ENCODE data around the gene MAPK6.
"Not testable (repeated sequence)": the region's sequence is repeated elsewhere in the genome, so short reads cannot be mapped to it uniquely, and the experiment has no call there.

Gene MAPK6

DNA sequence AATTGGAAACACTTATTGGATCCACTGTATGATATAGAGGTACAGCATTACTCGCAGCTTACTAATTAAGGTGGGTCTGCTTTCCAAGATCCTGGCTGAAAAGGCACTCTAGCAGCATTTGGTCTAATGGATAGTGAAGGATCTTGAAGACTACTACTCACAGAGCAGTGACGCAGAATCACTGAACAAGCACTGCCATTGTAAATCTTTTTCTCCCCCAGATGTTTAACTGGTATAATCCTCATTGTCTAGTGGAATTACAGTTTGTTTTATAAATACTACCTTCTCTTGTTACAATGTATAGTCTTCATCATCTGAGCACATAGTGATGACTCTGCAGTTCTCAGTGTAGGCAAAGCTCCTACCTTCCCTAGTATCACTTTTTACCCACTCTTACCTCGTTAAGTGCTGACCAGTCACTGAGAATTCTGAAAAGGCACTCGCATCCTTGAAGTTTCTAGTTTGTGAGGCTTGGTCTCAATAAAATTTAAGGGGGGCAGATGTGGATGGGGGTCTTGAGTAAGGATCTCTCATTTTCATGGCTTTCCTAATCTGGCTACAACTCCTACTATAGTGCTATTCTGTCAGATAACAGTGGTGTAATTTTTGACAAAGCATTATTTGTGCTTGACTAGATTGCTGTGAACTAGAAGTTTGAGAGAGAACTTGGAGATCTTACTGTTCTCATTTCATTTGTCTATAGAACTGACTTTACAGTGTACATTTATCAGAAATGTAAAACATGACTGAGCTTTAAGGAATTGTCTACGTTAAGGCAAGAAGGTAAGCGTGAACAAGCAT, 23.2 kb downstream of the MAPK6 start:
- no peak for DNase-seq (ENCODE audit: low read depth in 2 of 2)

DNA sequence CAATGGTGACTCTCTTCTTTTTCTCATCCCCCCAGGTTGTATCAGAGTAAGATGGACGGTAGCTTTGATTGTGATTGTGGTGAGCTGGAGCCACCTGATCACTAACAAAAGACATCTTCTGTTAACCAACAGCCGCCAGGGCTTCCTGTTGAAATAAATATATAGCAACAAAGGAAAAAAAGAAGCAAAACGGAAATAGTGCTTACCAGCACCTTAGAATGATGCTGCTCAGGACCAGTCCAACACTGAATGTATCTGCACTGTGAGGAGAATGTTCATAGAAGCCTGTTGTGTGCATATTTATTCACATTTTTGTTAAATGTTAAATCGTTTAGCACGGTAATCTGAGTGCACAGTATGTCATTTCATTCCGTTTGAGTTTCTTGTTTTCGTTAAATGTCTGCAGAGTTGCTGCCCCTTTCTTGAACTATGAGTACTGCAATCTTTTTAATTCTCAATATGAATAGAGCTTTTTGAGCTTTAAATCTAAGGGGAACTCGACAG, 26.8 kb downstream of the MAPK6 start:
- DNase-seq (ENCODE audit: low read depth in 2 of 2) = not testable (repeated sequence)

DNA sequence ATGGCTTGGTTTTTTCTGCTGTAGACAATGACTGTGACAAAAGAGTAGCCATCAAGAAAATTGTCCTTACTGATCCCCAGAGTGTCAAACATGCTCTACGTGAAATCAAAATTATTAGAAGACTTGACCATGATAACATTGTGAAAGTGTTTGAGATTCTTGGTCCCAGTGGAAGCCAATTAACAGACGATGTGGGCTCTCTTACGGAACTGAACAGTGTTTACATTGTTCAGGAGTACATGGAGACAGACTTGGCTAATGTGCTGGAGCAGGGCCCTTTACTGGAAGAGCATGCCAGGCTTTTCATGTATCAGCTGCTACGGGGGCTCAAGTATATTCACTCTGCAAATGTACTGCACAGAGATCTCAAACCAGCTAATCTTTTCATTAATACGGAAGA, 27.5 kb downstream of the MAPK6 start:
- not testable (repeated sequence) for DNase-seq (ENCODE audit: low read depth in 2 of 2)

DNA sequence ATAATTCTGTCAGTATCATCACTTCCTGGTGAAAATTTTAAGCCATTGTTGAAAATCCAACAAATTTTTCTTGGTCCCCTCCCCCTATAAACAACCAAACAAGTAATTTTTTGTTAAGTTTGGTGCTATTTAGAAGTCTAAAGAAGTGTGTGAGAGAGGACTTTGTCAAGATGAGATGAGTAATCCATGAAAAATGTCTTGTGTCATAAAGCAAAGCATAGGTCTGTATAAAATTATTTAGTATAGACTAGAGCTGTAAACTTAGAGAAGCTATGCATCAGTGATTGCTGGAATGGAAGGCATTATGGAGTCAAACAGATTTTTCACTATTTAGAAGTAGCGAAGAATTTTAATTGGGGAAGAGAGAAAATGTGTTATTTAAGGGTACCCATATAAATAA, 31.4 kb downstream of the MAPK6 start:
- DNase-seq (ENCODE audit: low read depth in 2 of 2) = no peak

DNA sequence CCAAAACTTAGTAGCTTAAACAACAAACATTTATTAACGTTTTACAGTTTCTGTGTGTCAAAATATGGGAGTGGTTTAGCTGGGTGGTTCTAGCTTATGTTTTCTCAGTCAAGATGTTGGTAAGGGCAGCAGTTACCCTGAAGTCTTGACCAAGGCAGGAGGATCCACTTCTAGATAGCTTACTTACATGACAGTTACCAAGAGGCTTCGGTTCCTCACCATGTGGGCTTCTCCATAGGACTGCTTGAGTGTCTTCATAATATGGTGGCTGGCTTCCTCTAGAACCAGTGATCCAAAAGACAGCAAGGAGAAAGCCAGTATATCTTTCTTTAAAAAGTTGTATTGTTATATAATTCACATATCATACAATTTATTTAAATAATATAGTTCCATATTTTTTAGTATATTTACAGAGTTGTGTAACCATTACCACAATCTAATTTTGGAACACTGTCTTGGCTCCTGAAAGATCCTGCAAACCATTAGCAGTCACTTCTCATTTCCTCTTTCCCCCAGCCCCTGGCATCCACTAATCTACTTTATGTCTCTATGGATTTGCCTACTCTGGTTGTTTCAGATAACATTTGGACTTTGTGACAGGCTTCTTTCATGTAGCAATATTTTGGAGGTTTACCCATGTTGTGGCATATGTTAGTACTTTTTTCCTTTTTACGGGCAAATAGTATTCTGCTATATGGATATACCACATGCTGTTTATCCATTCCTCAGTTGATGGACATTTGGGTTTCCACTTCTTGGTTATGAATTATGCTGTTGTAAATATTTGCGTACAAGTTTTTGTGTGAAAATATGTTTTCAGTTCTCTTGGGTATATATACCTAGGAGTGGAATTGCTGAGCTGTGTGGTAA, 33.3 kb downstream of the MAPK6 start:
- DNase-seq (ENCODE audit: low read depth in 2 of 2) = no peak

DNA sequence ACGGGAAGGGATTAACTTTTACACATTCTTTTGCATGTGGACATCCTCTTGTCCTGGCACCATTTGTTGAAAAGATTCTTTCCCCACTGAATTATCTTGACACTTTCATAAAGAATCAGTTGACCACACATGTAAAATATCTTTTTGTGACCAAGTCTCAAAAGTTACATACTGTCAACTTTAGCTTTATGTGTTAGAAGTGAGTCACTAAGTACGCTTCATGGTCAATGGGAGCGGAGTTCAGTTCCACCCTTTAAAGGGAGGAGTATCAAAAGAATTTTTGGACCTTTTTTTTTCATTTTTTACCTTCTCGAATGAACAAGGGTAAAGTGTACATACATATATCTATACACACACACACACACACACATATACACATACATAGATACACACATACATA, 35.4 kb downstream of the MAPK6 start:
- DNase-seq (ENCODE audit: low read depth in 2 of 2) = no peak

DNA sequence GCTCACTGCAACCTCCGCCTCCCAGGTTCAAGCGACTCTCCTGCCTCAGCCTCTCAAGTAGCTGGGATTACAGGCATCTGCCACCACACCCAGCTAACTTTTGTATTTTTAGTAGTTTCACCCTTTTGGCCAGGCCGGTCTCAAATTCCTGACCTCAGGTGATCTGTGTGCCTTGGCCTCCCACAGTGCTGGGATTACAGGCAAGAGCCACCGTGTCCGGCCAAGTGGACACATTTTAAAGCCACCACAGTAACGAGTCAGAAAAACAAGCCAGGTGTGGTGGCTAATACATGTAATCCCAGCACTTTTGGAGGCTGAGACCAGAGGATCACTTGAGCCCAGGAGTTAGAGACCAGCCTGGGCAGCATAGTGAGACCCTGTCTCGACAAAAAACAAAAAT, 35.8 kb downstream of the MAPK6 start:
- not testable (repeated sequence) for DNase-seq (ENCODE audit: low read depth in 2 of 2)

DNA sequence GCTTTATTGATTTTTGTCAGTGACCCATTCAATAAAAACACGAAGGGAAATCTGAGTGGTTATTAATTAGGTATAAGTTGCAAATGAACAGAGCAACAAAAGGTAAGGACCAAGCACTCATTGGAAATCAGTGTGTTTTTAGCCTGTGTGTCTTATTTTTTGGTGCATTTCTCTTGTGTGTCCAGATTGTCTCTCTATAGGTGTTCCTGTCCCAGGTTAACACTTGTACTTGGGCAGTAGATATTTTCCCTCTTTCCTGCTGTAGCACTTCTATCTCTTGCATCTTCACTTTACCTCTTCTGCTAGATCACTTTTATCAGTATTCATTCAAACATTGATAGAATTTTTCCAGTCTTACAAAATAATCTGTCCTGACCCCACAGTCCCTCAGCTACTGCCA, 37.0 kb downstream of the MAPK6 start:
- DNase-seq (ENCODE audit: low read depth in 2 of 2) = no peak

DNA sequence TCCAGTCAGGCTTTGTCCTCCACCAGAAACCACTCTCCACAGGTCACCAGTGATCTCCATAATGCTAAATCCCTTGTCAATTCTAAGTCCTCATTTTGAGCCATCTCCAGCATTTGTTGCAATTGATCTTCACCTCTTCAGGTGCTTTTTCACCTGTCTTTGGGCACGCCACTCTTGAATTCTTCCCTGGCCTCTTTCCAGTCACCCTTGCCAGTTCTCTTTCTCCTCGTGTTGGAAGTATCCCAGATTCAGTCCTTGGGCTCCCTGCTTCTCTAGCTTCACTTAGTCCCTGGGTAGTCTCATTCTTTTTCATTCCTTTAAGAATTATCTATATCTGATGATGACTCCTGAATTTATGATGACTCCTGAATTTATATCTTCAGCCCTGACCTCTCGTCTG, 37.5 kb downstream of the MAPK6 start:
- DNase-seq (ENCODE audit: low read depth in 2 of 2) = no peak

DNA sequence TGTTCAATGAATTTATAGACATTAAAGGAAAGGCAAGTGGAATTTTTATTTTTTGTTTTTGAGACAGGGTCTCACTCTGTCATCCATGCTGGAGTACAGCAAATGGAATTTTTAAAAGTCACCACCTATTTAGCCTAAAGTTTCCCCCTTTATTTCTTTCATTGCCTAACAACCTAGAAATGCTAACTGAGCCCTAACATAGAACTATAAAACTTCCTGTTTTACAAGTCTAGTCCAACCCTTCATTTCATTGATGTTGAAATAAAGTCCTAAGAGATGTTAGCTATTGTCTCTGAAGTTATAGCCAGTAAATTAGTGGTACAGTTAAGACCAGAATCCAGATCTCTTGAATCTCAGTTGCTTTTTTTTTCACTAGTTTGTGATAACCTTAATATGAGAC, 39.0 kb downstream of the MAPK6 start:
- no peak for DNase-seq (ENCODE audit: low read depth in 2 of 2)

DNA sequence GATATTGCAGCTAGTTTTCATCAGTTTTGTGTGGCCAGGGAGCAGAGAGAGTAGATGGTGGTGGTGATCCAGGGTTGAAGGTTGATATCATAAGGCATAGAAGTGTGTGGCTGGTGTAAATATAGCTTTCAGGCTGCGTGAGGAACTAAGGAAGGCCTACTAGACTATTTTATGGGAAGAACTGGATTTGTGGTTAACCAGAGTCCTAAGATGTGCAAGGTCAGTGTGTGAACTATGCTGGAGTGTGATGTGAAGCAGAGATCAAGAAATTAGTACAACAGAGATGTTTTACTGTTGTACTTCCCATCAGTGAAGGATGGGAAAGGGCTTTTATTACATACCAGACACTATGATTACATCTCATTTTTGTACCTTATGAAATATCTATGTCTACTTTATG, 41.5 kb downstream of the MAPK6 start:
- DNase-seq (ENCODE audit: low read depth in 2 of 2) = no peak

DNA sequence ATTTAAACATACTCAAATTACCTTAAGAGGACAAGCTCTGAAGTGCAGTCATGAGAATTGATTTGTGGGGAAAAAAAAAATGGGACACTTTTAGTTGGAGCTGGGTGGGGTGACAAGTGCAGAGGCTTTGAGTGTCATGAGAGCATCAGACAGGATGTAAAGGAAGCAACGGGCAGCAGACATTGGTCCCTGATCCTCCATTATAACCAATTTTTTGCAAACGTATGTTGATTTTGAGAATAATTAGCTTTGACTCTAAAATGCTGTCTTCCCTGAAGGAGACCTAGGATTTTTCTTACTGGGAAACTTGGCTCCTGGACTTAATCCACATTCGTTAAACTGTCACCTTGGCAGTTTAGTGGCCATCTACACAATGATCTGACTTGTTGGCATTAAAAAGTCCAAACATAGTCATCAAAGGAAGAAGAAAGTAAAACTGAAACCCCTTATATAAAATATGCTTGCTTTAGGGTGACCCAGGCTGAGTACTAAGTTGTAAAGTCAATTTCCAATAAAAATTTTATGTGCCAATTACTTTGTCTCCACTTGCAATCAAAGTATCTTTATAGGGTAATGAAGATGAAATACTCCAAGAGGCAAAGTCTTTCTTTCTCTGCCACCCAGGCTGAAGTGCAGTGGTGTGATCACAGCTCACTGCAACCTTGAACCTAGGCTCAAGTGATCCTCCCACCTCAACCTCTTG, 48.0 kb downstream of the MAPK6 start:
- DNase-seq (ENCODE audit: low read depth in 2 of 2) = no peak

DNA sequence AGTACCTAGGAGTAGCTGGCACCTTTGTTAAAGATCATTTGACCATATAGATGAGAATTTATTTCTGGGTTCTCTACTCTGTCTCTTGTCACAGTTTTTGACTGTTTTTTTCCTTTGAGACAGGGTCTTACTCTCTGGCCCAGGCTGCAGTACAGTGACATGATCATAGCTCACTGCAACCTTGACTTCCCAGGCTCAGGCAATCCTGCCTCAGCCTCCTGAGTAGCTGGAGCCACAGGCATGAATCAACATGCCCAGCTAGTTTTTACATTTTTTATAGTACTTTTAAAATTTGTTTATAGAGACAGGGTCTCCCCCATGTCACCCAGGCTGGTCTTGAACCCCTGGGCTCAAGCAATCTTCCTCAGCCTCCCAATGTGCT, 48.5 kb downstream of the MAPK6 start:
- no peak for DNase-seq (ENCODE audit: low read depth in 2 of 2)

DNA sequence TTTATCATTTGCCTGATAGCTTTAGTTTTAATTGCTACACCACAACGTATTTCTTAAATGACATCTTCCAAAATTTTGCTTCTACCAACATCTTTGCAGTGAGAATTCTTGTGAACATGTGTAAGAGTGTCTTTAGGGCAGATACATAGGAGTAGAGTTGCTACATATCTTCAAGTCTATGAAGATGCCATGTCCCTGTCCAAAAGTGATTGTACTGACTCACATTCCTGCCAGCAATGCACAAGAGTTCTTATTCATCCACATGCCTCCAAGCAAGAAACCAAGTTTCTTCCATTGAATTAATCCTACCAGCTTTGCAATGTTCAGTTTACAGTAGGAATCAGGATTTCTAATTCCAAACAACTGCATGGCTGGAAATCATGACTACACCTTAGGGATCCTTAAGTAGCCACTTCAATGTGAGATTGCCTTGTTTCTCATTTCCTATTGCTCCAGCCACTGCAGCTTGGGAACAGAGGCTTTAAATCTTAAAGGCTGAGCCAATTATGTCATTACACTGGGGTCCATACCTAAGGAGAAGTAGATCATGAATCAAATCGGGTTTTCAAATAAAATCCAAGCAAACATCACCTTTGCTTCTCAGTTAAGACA, 49.1 kb downstream of the MAPK6 start:
- DNase-seq (ENCODE audit: low read depth in 2 of 2) = no peak

DNA sequence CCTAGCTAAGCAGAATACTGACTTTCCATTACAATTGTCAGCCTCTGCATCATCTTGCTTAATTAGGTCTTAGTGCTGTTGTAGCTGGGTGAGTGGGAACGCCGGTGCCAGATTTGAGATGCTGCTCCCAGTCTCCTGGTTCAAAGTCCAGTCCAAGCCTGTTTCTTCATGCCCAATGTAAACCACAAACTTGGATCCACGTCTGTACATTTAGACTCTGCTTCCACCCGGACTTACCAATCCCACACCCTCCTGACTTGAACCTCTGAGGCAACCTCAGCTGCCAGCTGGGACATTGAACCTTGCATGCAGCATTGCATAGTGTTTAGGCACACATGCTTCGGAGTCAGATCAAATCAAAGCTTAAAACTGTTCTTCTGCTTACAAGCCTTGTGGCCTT, 50.5 kb downstream of the MAPK6 start:
- DNase-seq (ENCODE audit: low read depth in 2 of 2) = no peak

DNA sequence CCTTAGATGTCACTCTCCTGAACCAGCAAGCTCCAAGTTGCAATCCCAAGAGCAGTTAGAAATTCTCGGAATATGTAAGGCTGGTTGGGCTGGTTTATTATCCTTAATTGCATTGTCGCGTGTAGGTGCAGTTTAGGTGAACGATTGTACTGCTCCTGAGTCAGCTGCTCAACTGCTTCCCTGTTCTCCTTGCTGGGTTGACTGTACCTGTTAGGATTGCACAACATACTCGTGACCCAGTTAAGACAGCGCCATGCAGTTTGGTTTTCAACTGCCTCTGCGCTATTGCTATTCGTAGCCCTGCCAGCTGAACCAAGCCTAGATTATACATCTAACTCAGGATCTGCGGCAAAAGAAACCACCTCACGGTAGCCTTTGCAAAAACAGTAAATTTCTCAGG, 52.6 kb downstream of the MAPK6 start:
- DNase-seq (ENCODE audit: low read depth in 2 of 2) = no peak

DNA sequence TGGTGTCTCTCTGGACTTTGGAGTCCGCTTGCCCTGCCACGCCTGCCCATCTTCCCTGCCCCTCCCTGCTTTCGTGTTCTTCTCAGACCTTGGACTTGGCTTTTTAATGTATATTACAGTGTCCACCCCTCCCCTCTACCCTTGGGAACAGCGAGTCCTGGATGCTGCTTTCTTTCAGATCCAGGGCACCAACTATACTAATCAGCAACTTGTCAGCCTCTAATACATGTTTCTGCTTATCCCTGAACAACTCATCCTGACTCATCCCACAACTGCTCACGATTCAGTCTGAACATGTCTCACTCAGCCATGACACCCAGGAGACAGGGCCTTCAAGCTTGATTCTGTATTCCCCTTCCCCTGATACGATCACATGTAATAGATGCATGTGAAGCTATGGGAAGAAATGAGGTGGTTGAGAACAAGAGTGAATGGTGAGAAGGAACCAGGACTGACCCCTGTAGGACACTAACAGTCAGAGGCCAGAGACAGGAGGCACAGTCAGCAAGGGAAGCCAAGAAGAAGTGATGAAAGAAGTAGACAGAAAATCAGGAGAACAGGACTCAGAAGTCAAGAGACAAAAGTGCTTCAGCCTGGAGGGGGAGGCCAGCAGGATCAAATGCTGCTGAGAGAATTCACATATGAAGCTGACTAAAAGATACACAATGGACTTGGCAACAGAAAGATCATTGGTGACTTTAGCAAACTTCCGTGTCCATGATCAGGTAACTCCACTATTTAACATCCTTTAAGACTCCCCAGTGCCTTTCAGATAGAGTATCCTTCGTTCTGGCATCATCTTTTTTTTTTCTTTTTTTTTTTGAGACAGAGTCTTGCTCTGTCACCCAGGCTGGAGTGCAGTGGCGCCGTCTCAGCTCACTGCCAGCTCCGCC, 58.1 kb downstream of the MAPK6 start:
- peak in 1 of 2 donors; percentile 2 for DNase-seq (ENCODE audit: low read depth in 2 of 2)

DNA sequence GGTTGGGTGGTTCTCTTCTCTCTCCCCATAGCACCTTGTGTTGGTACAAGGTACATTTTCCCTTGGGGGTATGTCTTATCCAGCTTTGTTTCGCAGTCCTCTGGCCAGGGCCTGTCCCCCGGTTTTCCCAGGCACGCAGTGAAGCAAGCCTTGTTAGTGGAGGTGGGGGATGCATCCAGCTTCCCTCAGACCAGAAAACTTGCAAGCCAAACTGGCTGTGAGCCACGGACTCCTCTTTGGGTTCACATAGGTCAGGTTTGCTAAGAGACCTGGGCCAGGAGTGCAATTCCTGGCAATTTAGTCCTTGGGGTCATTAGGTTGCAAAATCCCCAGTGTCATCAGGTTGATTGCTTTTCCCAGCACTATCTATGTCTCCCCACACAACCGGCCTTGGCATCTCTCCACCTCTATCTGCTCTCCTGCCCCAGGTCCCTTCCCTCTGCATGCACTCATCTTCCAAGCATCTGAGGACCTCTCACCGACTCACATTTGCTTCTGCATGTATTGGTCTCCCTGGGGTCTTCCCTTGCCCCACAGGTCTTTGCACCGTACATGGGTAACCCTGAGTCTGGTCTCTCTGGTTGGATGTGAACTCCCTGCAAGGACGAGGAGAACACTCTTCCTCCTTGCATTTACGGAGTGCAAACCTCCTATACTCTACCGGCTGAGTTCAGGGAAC, 59.3 kb downstream of the MAPK6 start:
- DNase-seq (ENCODE audit: low read depth in 2 of 2) = no peak

DNA sequence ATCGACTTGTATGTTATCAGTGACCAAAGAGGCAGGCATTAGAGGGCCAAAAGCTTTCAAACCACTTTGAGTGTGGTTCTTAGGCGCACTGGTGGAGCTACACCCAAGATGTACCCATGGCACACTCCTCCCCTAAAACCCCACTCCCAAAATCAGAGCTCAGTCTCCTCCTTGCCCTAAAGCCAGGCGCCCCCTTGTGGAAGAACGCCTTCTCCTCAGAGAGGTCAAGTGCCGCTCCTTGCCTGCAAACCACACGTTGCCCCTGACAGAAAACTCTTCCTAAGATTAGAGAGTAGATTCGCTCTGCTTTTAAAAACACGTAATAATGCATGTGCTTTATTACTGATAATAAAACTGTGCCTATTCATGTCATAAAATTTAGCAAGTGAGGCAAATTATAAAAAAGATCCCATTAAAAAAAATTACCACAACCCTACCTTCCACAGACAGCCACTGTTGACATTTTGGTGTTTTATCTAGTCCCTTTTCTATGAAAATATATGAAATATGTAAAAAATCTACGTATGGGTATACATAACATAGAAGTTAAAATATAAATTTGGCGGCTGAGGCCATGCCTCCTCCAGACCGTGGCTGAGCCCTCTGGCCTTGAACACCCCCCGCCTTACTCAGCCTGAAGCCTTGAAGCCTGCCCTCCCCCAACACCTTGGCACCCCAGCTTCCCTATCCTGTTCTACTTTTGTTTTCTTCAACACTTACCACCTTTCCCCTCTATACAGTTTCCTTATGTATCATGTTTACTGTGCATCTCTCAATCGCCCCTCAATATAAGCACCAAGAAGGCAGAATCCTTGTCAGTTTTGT, 60.1 kb downstream of the MAPK6 start:
- peak; percentile 54 to 65 for DNase-seq (ENCODE audit: low read depth in 2 of 2)

Data from stimulated activated CD8-positive, alpha-beta memory T cell treated with anti-CD3 and anti-CD28 coated beads, Interleukin-15, amount 100 ng/mL, for 48 hours (primary cell).